GM12878 (cell line): ENCODE measurements around the gene FILIP1L. TPM values are rescaled to one million over a fixed set of nuclear protein-coding genes. Genes with fewer than 3 reads are reported as not detected.

Experiments used
- ATAC-seq: fragments of 200-7000 bp; cut with Tn5 transposase; 3 replicates; pipeline ENCODE4 v1.9.1; 2020; ENCODE audit warnings: mild to moderate bottlenecking, moderate library complexity
- BruUV-seq: library from RNA; stranded (reverse); fragments of 400-500 nt; replicated peaks from 2 replicates; lab custom pipeline; 2021; lab: Mats Ljungman, UMichigan
- CTCF ChIA-PET: fragments of 300-600 bp; sonication (Branson Sonifier 250); formaldehyde crosslinking; extraction: SDS; loops from one replicate; lab custom pipeline; 2021; ENCODE audit warnings: inconsistent platforms; lab: Yijun Ruan, JAX
- POLR2A ChIA-PET: fragments of 350-600 bp; formaldehyde crosslinking; extraction: SDS; loops from one replicate; lab custom pipeline; 2021; ENCODE audit warnings: inconsistent platforms; lab: Charles Lee
- RAD21 ChIA-PET: fragments of 300-600 bp; sonication (Branson Sonifier 250); formaldehyde crosslinking; loops from one replicate; lab custom pipeline; 2023; ENCODE audit warnings: antibody characterized with exemption; ENCODE audit not compliant: unreplicated experiment; lab: Charles Lee
- SMC1A ChIA-PET: fragments of 300-600 bp; sonication (Branson Sonifier 250); formaldehyde crosslinking; loops from one replicate; lab custom pipeline; 2023; ENCODE audit not compliant: unreplicated experiment, uncharacterized antibody; lab: Charles Lee
- DNase-seq: peaks from one replicate; pipeline ENCODE4 v3.0.0-alpha.2; 2011; ENCODE audit warnings: low read depth, low spot score
- FAIRE-seq: peaks from 3 replicates; lab custom pipeline; 2011; peaks lifted over from hg19 to GRCh38; lab: Jason Lieb, UNC
- H2AFZ ChIP-seq: 2 replicates; pipeline ENCODE4 v1.6.0; 2011; ENCODE audit warnings: low read depth, low read length, control low read depth; ENCODE audit not compliant: control insufficient read depth
- H3K27ac ChIP-seq: 2 replicates; pipeline ENCODE4 v1.5.1; 2011; ENCODE audit warnings: control low read depth; ENCODE audit not compliant: control insufficient read depth, insufficient read depth
- H3K27me3 ChIP-seq, 2 experiments: replicated peaks in 1 of 2; 2 replicates each; pipeline versions ENCODE4 v1.6.0 to v1.6.1; 2011; ENCODE audit warnings: low read length in 1 of 2; ENCODE audit not compliant: control insufficient read depth in 2 of 2, insufficient read depth in 2 of 2
- H3K36me3 ChIP-seq, 2 experiments: 2 replicates each; pipeline ENCODE4 v1.5.1; 2011; ENCODE audit warnings: low read length in 1 of 2; ENCODE audit not compliant: control insufficient read depth in 2 of 2, insufficient read depth in 2 of 2
- H3K4me1 ChIP-seq: 2 replicates; pipeline ENCODE4 v1.6.1; 2011; ENCODE audit warnings: mild to moderate bottlenecking, low read length, moderate library complexity, mixed read lengths; ENCODE audit not compliant: control insufficient read depth, insufficient read depth
- H3K4me2 ChIP-seq: 2 replicates; pipeline ENCODE4 v1.6.0; 2011; ENCODE audit warnings: control low read depth; ENCODE audit not compliant: control insufficient read depth, insufficient read depth
- H3K4me3 ChIP-seq: fragments of 200-600 bp; sonication (generic); 2 replicates; pipeline ENCODE4 v1.5.1; 2016
- H3K79me2 ChIP-seq: 2 replicates; pipeline ENCODE4 v1.6.0; 2011; ENCODE audit warnings: low read length; ENCODE audit not compliant: control insufficient read depth, insufficient read depth
- H3K9ac ChIP-seq: 2 replicates; pipeline ENCODE4 v1.8.0; 2011; ENCODE audit warnings: low read length, control low read depth, mixed read lengths; ENCODE audit not compliant: control insufficient read depth, insufficient read depth
- H3K9me3 ChIP-seq: replicated peaks from 3 replicates; pipeline ENCODE4 v1.5.1; 2011; ENCODE audit warnings: mild to moderate bottlenecking, low read length; ENCODE audit not compliant: control insufficient read depth, insufficient read depth
- H4K20me1 ChIP-seq: 2 replicates; pipeline ENCODE4 v1.6.0; 2011; ENCODE audit not compliant: control insufficient read depth, insufficient read depth
- ASH2L ChIP-seq: fragments of 300-600, 200-600 bp; sonication (generic); IDR thresholded peaks from 2 replicates; pipeline ENCODE4 v1.6.1; 2017; ENCODE audit warnings: low read depth, mild to moderate bottlenecking, borderline replicate concordance
- EED ChIP-seq: sonication (generic); IDR thresholded peaks from 2 replicates; pipeline ENCODE4 v1.6.1; 2016; ENCODE audit warnings: antibody characterized with exemption, low read depth
- IRF4 ChIP-seq: IDR thresholded peaks from 2 replicates; pipeline ENCODE4 v1.6.1; 2011; ENCODE audit warnings: low read depth, low read length
- MXI1 ChIP-seq: fragments of 150-350 bp; IDR thresholded peaks from 2 replicates; pipeline ENCODE4 v1.6.1; 2011; ENCODE audit warnings: low read depth, mild to moderate bottlenecking, inconsistent platforms, low read length, improper control_type of control experiment
- PKNOX1 ChIP-seq: fragments of 450-650 bp; IDR thresholded peaks from 2 replicates; pipeline ENCODE4 v1.6.1; 2016; ENCODE audit warnings: mild to moderate bottlenecking
- PML ChIP-seq: IDR thresholded peaks from 2 replicates; pipeline ENCODE4 v1.6.1; 2012; ENCODE audit warnings: low read length, inconsistent platforms
- RAD21 ChIP-seq: IDR thresholded peaks from 2 replicates; pipeline ENCODE4 v1.6.1; 2011; ENCODE audit warnings: mild to moderate bottlenecking, low read depth, low read length, moderate library complexity; ENCODE audit not compliant: insufficient read depth
- SREBF1 ChIP-seq: IDR thresholded peaks from 2 replicates; pipeline ENCODE4 v1.6.1; 2012; ENCODE audit warnings: mild to moderate bottlenecking, low read length
- ZBED1 ChIP-seq: IDR thresholded peaks from 2 replicates; pipeline ENCODE4 v1.6.1; 2016; ENCODE audit warnings: borderline replicate concordance
- WGBS: methylation state at CpG from one replicate; pipeline ENCODE4 v1.1.6; 2016; ENCODE audit warnings: low lambda C conversion rate; ENCODE audit not compliant: insufficient replicate concordance, insufficient coverage; ENCODE audit errors: missing lambda C conversion rate; 5-methylcytosine and 5-hydroxymethylcytosine counted together
- in situ Hi-C: fragments of 300-500 bp; cut with MboI; formaldehyde crosslinking; loops from 9 replicates; pipeline ENCODE4 v1.14.3; 2018; ENCODE audit warnings: mixed read lengths
- intact Hi-C: fragments of 100-400 bp; cut with micrococcal nuclease; formaldehyde crosslinking; loops from one replicate; pipeline ENCODE4 v1.14.2; 2022; ENCODE audit not compliant: unreplicated experiment
- polyA plus RNA-seq, 11 experiments: library from polyadenylated mRNA; depleted of rRNA in 4 of 11; unstranded in 6 of 11; stranded (reverse) in 5 of 11; fragments of >200 nt; fragmentation: Nextera tagmentation in 4 of 11; fragmentation: Illumina TruSeq in 1 of 11; extraction: Ambion mirVana in 4 of 11; extraction: Trizol in 1 of 11; gene quantifications; 1 replicate in 1 of 11; 2 replicates in 10 of 11; pipeline versions ENCODE4 v1.2.1 to v1.2.3, GENCODE V29; 2011 to 2016; ENCODE audit warnings: inconsistent platforms in 2 of 11, missing spikeins in 2 of 11, low read depth in 1 of 11
- total RNA-seq, 4 experiments: library from RNA; depleted of rRNA in 3 of 4; stranded (reverse); fragments of >200 nt in 3 of 4; fragmentation: Illumina TruSeq in 1 of 4; extraction: Trizol in 1 of 4; gene quantifications; 2 replicates each; pipeline versions ENCODE4 v1.2.1 to v1.2.3, GENCODE V29; 2013 to 2021

FILIP1L gene
- total and polyA plus RNA-seq, 10 of the 15 experiments (the other 5 are each of a cell fraction or from before 2014, with no cell fraction given) = 0.24 to 6.1 (median 3.5) TPM

GRCh38 chr3:100117093-100117492 is 2.8 kb upstream of the FILIP1L start:
- no peak for DNase-seq
- no peak overlapping the region for H2AFZ ChIP-seq
- no peak overlapping the region for H3K4me3 ChIP-seq
- H3K9ac ChIP-seq = no peak overlapping the region
- in situ Hi-C loops = no loop called here
- WGBS = 93% methylated on average over 4 of the region's 4 CpGs
- SMC1A ChIA-PET = no interaction called here
- H3K79me2 ChIP-seq = no peaks in the 10 kb centered on the region
- H3K4me1 ChIP-seq = no peaks in the 10 kb centered on the region
- no peak overlapping the region for H3K27ac ChIP-seq
- TF ChIP-seq RAD21 (no peak), ZBED1 (no peak), IRF4 (no peak), MXI1 (no peak), SREBF1 (no peak), PML (no peak), ASH2L (no peak), PKNOX1 (no peak), EED (no peak)
- TF ChIP-seq, all 136 proteins: peak for 0
- Histone ChIP-seq H3K36me3 (no peaks in the 10 kb centered on the region), H3K9me3 (no peaks in the 10 kb centered on the region), H4K20me1 (no peaks in the 10 kb centered on the region), H3K27me3 (no peaks in the 10 kb centered on the region), H3K4me2 (no peak overlapping the region)
- RAD21 ChIA-PET = no interaction called here
- POLR2A ChIA-PET = no interaction called here
- intact Hi-C loops = no loop called here
- CTCF ChIA-PET = no interaction called here
- ATAC-seq = no peak
- no TSS peak for BruUV-seq
- FAIRE-seq = no peak
